Measurements from ENCODE around the gene MTF2.

The MTF2 gene

DNA sequence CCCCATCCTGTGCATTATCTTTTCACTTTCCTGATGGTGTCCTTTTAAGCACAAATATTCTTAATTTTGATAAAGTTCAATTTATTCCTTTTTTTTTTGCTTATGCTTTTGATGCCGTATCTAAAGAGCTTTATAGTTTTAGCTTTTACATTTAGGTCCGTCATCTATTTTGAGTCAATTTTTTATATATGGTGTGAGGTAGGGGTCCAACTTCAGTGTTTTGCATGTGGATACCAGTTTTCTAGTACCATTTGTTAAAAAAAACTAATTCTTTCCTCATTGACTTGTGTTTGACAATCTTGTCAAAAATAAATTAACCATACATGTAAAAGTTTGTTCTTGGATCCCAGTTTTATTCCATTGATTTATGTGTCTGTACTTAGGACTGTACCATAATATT is 4.9 kb downstream of the MTF2 start:
- no peak for DNase-seq (ENCODE audit: low spot score)

DNA sequence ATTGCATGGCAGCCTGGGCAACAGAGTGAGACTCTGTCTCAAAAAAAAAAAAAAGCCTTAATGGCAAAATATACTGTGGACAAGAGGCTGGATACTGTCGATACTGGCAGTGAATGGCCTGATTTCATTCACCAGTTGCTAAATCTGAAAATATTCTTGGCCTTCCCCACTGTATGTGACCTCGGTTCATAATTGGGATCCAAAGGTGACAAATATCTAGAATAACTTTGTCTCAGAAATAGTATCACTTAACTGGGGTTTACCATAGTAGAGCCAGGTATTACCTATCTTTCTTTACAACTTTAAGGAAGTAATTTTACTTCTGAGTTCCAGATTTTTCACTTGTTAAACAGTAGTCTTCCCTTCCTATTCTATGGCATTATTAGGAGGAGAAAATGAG is 8.4 kb downstream of the MTF2 start:
- no peak for DNase-seq (ENCODE audit: low spot score)

DNA sequence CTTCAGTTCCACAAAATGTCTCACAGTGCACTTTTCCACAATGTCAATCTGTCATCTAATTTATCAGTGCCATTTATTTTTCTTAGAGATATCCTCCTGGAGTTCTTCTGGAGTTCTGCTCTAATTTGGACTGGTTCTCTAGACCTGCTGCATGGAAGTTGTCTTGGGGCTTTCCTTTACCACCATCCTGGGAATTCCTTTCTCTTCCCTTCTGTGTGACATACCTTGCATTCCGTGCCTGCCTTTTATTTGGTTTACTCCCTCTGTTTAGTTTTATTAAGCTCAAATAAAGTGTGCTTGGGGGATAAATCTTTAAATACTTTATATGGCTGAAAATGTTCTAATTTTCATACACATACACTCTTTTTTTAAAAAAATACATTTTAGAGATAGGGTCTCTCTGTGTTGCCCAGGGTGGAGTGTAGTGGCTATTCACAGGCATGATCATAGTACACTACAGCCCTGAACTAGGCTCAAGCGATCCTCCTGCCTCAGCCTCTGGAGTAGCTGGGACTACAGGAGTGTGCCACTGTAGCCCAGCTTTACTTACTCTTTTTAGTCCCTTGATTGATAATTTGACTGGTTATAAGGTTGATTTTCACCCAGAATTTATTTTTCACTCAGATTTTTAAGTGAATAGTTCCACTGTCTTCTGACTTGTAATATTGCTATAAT is 14.4 kb downstream of the MTF2 start:
- no peak for DNase-seq (ENCODE audit: low spot score)

DNA sequence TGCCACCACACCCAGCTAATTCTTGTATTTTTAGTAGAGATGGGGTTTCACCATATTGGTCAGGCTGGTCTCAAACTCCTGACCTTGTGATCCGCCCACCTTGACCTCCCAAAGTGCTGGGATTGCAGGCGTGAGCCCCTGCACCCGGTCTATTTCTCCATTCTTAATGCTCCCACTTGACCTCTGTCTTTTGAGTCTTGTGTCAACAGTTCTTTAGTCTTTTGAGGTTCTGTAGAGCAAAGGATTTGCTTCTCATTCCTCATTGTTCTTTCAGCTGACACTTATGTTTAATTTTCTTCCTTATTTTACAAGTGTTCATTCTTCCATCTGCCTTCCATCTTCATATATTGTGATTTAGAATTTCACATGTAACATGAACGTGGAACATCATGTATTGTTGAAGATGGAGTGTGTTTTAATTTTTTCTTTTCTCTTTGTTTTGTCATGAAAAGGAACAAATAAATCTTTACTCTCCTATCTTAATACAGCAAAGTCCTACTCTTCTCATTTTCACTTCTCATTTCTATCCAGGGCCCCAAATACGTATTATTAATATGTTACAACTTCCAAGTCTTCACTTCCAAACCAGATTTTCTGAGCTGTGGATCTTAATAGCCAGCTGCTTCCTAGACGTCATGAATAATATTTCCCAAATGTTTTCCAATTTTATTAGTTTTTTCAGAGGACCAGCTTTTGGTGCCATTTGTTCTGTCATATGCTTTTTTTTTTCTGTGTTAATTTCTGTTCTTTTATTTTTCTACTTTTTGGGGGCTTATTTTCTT is 16.9 kb downstream of the MTF2 start:
- no peak for DNase-seq (ENCODE audit: low spot score)

DNA sequence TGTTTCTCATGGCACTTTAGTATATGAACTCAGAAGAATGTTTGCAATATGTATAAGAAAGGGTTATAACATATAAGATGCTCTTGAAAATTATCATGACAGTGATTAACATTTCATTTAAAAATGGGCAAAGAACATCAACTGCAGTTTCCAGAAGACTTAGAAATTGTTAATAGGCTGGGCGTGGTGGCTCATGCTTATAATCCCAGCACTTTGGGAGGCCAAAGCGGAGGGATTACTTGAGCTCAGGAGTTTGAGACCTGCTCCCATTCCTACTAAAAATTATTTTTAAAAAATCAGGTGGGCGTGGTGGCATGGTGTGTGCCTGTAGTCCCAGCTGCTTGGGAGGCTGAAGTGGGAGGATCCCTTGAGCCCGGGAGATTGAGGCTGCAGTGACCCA is 23.1 kb downstream of the MTF2 start:
- no peak for DNase-seq (ENCODE audit: low spot score)

DNA sequence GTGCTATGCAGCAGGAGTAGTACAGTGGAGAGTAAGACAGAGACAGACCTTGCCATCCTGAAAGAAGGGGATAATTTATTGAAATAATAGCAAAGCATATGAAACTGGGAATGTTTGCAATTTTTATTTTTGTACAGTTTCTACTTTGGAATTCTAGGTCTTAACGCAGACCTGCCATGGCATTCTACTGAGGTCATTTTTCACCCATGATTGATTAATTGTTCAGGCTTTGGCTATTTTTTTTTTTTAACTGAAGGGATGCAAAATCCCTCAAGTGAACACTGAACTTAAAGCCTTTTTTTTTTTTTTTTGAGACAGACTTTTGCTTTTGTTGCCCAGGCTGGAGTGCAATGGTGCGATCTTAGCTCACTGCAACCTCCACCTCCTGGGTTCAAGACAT is 27.1 kb downstream of the MTF2 start:
- DNase-seq (ENCODE audit: low spot score): no peak

DNA sequence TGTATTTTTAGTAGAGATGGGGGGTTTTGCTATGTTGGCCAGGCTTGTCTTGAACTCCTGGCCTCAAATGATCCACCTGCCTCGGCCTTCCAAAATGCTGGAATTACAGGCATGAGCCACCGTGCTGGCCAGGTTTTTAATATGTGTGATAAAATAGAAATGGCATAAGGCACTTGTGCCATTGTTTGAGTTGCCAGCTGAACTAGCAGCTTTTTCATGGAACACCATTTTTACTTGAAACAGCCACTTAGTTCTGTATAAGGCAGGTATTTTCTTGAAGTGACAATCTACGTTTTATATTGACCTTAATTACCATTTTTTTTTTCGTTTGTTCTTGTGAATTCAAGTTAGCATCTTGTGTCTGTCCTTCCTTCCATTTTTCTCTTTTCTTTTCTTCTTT is 28.3 kb downstream of the MTF2 start:
- DNase-seq (ENCODE audit: low spot score): no peak

DNA sequence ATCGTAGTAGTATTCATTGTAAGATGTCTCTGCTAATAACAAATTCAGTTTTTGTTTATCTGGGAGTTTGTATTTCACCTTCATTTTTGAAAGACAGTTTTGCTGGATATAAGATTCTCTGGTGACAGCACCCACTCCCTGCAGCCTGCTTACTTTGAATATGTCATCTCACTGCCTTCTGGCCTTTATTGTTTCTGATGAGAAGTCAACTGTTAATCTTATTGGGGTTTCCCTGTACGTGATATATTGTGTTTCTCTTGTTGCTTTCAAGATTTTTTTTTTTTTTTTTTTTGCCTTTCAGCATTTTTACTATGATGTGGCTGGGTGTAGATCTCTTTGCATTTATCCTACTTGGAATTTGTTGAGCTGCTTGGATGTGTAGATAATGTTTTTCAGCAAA is 29.3 kb downstream of the MTF2 start:
- DNase-seq (ENCODE audit: low spot score): no peak

DNA sequence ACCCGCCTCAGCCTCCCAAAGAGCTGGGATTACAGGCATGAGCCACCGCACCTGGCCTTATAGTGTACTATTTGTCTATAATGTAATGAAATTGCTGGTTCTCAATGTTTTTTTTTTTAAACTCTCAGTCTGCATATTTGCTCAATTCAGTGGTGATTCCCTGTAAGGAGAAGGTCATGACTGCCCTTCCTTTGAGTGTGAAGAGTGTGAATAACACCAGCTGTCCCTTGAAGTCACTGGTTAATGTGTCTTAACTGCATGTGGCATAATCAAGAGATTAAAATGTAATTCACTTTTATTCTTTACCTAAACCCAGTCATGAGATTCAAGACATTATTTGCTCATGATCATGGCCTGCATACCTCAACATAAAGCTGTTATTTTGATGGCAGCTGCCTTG is 30.5 kb downstream of the MTF2 start:
- DNase-seq (ENCODE audit: low spot score): no peak

DNA sequence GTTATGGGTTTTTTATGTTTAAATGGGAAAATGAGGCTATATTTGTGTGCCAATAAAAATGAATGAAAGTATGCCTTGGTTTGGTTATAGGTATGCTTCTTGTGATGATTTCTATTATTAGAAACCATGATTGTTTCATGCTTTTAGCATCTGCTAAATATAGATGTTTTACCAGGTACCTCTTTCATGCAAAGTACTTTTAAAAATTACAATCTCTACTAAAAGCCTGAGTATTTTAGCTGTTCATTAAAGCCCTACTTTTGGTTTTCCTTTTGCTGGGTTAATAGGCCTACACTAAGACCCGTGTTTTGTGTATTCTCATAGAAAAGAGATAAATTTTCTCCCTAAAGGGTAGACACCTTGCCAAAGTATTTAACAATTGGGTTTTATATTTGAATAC is 32.0 kb downstream of the MTF2 start:
- DNase-seq (ENCODE audit: low spot score): no peak

DNA sequence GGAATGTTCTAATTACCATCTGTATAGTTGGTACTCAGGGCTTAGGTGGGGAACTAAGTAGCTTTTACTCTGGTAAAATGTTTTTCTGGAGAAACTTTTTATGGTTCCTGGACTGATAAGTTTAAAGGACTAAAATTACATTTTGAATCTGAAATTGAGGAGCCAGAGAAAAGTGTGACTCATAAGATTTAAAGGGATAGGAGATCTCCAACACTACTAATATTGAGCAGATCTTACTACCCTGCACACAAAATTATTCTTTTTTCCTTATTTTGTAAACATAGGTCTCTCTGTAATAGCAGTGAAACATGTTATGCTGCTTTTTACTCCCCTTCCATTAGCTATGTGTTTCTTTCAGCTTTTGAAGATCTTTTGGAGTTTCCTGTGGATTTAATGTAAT is 32.5 kb downstream of the MTF2 start:
- DNase-seq (ENCODE audit: low spot score): no peak

DNA sequence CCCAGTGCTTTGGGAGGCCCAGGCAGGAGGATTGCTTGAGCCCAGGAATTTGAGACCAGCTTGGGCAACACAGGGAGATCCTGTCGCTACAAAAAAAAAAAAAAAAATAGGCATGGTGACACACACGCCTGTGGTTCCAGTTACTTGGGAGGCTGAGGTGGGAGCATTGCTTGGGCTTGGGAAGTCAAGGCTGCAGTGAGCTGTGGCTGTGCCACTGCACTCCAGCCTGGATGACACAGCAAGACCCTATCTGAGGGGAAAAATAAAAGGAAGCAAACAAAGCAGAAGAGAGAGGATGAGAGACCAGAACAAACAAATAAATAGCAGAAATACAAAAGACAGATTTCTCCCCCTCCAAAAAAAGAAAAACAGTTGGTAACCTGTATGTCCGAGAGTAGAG is 34.0 kb downstream of the MTF2 start:
- no peak for DNase-seq (ENCODE audit: low spot score)

DNA sequence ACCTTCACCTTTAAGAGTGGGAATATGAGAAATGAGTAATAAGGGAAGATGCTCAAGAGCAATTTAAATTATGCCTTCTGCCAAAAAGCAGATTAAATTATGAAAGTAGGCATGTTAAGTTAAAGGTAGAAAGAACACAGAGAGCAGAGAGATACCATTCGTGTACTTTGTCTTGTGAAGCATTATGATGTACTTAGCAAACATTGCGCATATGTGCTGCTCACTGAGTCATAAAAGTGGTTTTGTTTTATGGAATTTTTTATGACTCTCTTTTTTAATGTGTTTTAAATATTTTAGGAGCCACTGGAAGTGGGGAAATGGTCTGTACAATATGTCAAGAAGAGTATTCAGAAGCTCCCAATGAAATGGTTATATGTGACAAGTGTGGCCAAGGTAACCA is 35.3 kb downstream of the MTF2 start:
- no peak for DNase-seq (ENCODE audit: low spot score)

DNA sequence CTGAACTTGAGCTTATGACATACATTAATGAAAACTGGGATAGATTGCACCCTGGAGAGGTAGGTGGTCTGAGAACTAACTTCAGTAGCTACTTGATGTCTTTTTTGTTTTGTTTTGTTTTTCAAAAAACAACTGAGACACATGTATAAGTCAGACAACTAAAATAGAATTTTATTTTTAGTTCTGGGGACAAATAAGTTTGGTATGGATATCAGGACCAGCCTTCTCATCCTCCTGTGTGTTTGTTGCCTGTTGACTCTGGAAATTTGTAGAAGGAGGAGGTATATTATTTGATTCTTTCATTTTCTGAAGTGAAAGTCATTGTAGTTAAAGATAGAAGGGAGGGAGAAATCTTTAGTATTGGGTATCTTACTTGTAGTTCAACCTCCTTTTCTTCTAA is 41.5 kb downstream of the MTF2 start:
- no peak for DNase-seq (ENCODE audit: low spot score)

DNA sequence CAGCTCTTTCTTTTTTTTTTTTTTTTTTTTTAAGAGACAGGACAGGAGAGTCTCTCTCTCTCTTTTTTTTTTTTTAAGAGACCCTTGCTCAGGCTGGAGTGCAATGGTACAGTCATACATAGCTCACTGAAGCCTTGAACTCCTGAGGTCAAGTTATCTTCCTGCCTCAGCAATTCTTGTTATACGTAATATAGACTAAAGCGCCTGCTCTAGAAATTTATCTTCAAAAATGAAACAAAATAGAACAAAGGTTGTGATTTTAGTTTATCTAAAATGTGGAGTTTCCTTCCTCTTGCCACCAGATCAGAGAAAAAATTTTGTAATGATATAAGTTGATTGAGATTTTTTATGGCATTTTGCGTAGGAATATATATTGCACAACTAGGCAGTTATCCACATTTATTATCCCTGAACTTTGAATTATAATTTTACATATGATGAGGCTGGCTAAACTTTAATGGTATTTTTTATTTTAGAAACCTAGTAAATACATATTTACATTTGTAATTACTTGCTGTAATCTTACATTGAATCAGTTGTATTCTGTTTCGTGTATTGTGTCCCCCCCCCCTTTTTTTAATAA is 44.2 kb downstream of the MTF2 start:
- no peak for DNase-seq (ENCODE audit: low spot score)

DNA sequence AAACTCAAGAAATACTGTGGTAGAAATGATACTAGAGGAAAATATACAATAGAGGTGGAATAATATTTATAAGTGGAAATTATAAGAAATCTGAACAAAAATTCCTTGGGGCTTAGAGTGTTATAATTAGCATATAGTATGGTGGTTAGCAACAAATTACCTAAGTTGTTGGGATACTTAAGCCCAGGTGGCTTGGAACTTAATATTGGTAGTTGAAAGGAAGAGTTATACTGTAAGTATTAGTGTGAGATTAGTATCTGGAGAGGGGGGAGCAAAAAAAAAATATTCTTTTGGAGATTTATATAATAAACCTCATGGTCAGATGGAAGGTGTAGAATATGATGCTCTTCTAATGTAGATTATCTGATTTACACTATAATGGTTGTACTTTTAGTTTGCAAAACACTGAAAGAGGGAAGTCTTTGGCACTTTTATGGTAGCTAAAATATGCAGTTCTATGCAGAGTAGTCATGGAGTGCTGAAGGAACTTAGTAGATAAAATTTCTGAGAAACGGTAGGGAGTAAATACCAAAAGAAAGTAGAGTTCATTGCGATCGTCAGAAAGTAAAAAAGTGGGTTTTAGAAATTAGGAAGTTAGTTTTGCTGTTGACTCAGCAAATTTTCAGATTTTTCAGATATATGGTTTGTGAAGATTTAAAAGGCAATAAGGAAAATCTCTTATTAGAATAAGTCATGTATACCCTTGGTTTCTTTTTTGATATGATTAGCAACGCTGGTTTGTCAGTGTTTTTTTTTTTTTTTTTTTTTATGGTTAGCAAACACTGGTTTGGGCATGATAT is 45.7 kb downstream of the MTF2 start:
- DNase-seq (ENCODE audit: low spot score): no peak

DNA sequence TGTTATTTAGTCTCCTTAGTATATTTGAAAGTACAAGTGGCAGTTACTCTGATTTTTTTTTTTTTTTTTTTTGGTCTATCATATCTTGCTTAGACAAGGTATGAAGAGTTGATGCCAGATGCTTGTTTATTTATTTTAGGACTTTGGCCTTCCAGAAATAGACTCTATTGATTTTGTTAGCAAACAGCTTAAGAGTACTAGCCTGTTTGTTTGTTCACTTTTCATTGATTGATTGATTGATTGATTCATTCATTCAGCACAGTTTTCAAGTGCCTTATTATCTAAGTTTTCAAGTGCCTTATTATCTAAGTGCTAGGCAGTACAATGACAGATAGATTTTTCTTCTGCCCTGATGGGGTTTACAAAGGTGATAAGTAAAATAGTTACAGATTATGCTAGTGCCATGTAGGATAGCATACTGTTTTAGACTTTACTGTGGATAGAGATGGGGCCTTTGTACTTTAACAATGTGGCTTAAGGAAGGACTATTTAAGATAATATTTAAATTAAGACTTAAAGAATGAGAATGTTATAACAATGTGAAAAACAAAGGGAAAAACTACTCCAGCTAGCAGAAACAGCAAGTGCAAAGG is 50.5 kb downstream of the MTF2 start:
- DNase-seq (ENCODE audit: low spot score): no peak

DNA sequence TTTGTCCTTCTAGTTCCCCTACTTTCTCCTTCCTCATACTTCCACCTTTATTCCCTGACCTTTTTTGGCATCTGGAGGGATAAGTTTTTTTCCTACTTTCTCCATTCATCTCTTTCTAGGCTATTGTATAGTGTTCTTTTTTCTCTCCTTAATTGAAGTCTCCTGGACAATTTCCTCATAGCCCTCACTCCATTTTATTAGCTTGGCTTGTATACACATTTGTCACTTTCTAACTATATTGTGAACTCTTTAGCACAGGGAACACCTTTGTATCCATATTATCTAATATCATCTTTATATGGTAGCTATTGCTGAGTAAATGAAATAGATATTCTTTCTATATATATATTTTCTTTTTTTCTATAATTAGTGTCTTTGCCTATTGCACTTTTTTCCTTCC is 53.6 kb downstream of the MTF2 start:
- DNase-seq (ENCODE audit: low spot score): no peak

DNA sequence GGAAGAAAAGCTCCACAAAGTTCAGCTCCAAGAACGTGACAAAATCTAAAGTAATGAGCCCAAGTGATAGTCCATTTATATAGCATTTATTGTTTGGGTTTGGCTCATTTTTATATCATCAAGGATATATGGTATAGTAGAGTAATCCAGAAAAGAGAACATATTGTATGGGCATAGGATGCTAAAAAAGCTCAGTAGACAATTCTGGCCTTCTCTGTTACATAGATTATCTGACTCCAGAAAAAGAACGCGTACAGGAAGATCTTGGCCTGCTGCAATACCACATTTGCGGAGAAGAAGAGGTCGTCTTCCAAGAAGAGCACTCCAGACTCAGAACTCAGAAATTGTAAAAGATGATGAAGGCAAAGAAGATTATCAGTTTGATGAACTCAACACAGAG is 57.4 kb downstream of the MTF2 start:
- DNase-seq (ENCODE audit: low spot score): no peak

DNA sequence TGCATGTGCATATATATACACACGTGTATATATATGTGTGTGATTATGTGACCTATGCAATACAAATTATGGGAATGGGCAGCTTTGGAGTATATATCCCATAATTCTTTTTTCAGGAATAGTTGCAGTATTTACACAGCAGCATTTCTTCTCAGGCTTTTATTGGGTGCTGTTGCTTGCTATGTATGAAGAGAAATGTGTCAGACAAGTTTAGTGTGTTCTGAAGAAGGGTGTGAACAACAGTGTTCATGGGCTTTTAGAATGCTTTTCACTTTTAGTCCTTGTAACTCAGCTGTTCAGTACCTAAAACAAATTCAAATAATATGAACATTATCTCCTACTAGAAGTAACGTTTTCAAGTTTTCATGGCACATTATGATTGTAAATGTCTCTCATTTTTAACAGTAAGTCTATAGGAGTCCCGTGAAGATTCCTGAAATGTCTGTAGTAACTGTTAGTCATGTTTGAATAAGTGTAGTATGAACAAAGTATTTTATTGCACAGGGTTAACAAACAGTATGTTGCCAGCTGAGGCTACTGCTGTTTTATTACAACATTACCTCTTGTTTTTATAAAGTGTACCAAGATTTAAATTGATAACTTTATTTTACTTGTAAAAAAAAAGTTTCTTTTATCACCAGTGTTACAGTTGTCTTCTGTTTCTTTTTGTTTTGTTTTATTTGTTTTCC is 58.7 kb downstream of the MTF2 start:
- no peak for DNase-seq (ENCODE audit: low spot score)

DNA sequence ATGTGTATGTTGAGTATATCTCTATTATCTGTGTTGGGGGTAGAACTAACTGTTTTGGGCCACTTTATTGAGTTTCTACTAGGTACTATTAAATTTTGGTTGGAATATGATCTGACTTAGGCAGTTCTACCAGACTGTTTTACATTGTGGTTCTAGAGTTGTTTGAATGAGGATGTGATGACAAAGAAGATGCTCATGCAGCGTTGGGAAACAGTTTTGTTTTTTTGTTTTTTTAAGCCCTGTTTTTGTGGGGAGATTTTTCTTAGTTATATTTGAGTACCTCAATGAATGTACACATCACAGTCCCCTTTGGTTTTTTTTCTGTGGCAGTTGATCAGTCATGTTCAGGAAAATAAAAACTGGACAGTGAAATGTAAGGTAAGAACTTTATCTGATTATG is 61.0 kb downstream of the MTF2 start:
- DNase-seq (ENCODE audit: low spot score): no peak

DNA sequence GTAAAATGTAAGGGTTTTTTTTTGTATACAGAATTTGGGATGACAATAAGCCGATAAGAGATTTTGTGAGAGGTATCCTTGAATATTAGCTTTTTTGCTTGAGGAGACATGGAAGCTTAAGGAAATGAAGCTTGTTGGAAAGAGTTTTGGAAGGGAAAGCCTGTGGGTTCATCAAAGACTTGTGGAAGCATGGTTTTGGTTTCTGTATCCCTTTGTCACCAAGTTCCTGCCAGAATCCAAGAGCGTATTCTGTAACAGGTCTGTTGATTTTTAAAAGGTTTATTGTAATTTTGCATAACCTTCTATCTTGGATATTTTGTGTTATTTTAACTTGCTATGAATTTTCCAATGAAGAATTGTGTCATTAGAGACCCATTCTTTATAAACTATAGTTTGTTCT is 63.1 kb downstream of the MTF2 start:
- DNase-seq (ENCODE audit: low spot score): no peak

Data from Ammon's horn (tissue), 1 donor.